ENCODE measurements around the gene CFB.

GRCh38 chr6:31948306-31948705 is 2.4 kb downstream of the CFB start:
- TF ChIP-seq SUZ12 (IDR thresholded peaks at IDR 0.05) (no peak), FOXM1 (IDR thresholded peaks at IDR 0.05; ENCODE audit: borderline replicate concordance) (no peak), ZNF384 (IDR thresholded peaks at IDR 0.05) (no peak), FOXK2 (IDR thresholded peaks at IDR 0.05) (no peak), NFRKB (IDR thresholded peaks at IDR 0.05) (no peak), PKNOX1 (IDR thresholded peaks at IDR 0.05) (no peak), LEF1 (IDR thresholded peaks at IDR 0.05; ENCODE audit: borderline replicate concordance) (no peak), SP1 (IDR thresholded peaks at IDR 0.05) (no peak), FOXA1 (IDR thresholded peaks at IDR 0.05) (no peak), BHLHE40 (IDR thresholded peaks at IDR 0.05; ENCODE audit: borderline replicate concordance) (no peak), L3MBTL2 (conservative IDR thresholded peaks at IDR 0.05) (no peak)

All from HEK293T (cell line).